ENCODE results near the gene STX7.

The STX7 gene

GRCh38 chr6:132412656-132413498 is 100.0 kb downstream of the STX7 start:
- DNase-seq (ENCODE audit: low read depth), result no peak

DNA sequence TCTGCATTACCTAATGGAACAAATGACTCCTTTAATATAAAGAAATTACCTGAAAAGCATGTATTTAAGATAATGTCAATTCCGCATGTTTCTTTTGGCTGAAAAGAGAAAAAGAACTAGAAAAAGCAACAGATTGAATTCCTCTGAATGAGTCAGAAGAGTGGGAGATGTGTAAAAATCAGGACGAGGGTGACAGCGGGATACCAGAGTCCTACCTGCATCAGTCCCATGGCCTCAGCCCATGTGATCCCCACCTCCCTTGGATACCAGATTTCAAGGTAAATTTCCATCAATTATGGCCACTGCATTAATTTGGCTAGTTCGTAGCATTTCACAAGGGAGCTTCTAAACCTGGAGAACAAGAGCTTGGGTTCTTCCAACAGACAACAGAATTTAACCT is 101.6 kb downstream of the STX7 start:
- DNase-seq (ENCODE audit: low read depth), result no peak

GRCh38 chr6:132410830-132411229 is 102.1 kb downstream of the STX7 start:
- DNase-seq (ENCODE audit: low read depth), result no peak

GRCh38 chr6:132405143-132405915 is 107.6 kb downstream of the STX7 start:
- DNase-seq (ENCODE audit: low read depth), result no peak

DNA sequence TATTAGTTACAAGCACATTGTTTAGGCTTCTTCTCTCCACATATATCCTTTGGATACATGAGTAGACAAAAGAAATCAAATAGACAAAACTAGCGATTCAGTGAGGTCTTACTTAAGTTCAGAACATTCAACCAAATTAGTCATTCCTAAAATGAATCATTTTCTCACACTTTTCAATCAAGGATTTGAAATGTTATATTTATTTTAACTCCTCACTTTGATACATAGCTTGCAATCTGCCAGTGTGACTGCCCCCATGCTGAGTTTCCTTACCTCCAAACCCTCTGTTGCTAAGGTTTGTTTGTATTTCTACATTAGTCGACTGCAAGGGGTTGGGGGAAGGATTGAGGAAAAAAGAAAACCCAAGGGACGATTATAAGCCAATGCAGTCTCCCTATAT is 108.2 kb downstream of the STX7 start:
- no peak for DNase-seq (ENCODE audit: low read depth)

DNA sequence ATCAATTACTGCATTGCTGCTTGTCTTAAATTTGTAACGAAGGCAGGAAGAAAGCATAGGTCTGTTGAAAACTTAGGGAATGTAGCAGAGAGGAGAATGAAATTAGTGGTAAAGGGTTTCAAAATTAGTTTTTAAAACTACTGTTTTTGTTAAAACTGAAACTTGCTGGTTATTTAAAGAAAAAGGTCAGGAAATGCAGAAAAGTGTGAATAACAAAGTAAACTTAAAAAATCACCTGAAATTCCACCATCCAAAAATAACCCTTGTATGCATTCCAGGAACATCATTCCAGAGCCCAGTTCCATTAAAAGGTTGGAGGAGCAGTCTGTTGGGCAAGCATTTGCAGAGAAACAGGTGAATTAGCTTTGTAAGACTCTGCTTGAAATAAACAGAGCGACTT is 108.6 kb downstream of the STX7 start:
- DNase-seq (ENCODE audit: low read depth), result no peak

- no peak for DNase-seq (ENCODE audit: low read depth)
Measured at GRCh38 chr6:132401618-132402285, 111.2 kb downstream of the STX7 start.

DNA sequence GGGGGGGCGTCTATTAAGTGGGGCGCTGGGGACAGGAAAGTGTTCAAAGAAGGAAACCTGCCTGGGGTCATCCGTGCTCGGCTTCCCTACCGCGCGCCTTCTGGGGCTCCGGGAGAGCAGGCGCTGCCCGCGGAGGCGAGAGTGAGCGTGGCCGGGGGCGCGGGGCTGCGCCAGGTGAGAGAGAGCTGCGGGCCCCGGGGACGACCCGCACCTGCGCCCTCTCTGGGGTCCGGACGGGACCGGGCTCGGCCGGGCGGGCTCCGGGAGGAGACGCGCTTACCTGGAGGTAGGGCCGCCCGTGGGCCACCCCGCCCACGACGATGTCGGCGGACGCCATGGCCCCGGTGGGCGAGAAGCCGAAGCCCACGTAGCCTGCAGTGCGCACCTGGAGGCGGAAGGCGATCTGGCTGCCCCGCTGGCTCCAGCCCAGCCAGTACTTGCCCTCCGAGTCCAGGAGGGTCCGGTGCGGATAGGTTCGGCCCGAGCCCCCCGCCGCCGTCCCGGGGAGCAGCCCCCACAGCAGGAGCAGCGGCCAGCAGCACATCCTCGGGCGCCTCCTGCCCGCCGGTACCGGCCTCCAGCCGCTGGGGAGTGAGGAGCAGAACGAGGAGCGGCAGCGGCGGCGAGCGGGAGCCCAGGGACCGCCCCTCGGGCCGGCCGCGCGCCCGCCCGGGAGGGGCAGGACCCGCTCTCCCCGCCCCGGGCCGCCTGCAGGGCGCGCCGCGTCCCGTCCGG is 111.9 kb downstream of the STX7 start, which contains the start of gene MOXD1:
Gene MOXD1 (minus strand): TSS at position 593 of the 735 bp plus-strand sequence. CDS start 49 bp downstream, at position 544.
- DNase-seq (ENCODE audit: low read depth), result no peak

DNA sequence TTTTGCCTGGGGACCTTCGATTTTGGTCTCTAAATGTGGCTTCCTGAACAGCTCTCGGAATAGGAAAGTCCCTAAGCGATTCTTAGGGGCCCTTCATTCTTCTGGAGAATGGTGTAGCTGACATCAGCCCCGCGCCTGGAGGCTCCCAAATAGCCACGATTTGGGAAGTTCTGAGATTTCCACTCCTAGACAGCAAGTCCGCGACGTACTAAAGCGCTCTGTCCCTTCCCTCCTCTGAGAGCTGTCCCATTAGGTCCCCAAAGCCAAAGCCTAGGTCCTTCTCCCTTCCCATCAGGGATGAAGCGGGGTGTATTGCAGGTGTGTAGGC is 112.4 kb downstream of the STX7 start:
- DNase-seq (ENCODE audit: low read depth), result no peak

- DNase-seq (ENCODE audit: low read depth), result no peak
Measured at GRCh38 chr6:132399376-132400074, 113.4 kb downstream of the STX7 start.
